Ovary (tissue), 3 donors: ENCODE measurements around the gene DIPK1B.

Experiments
- CTCF ChIP-seq, 3 donors: fragments of 450-650 bp in 2 of 3; fragments of 200-600 bp in 1 of 3; IDR thresholded peaks; one replicate each; pipeline versions ENCODE4 v1.5.1 to v1.8.0; 2016 to 2022; ENCODE audit warnings: antibody characterized with exemption in 3 of 3, mild to moderate bottlenecking in 1 of 3
- EP300 ChIP-seq: sonication (generic); formaldehyde crosslinking; IDR thresholded peaks from one replicate; pipeline ENCODE4 v1.6.1; 2017; ENCODE audit warnings: antibody characterized with exemption
- POLR2A ChIP-seq: fragments of 450-650 bp; IDR thresholded peaks from one replicate; pipeline ENCODE4 v1.6.1; 2017; ENCODE audit warnings: antibody characterized with exemption, mild to moderate bottlenecking, moderate library complexity
- donor health status: DM: no; HTN: no; CAD: no.

GRCh38 chr9:136683755-136684154 lies 28.6 kb upstream of the DIPK1B start:
- TF ChIP-seq CTCF (IDR thresholded peaks at IDR 0.05), result no peak
- no peak for TF ChIP-seq POLR2A
- TF ChIP-seq EP300, result no peak
